Renal cortex interstitium (tissue), 11 donors: ENCODE measurements around the gene RAD23A. TPM values are rescaled to one million over a fixed set of nuclear protein-coding genes. Genes with fewer than 3 reads are reported as not detected.

ENCODE experiments used
- DNase-seq, 11 donors: peaks; one replicate each; pipeline ENCODE4 v3.0.0-alpha.2; 2013; ENCODE audit warnings: low read depth in 9 of 11, low spot score in 4 of 11; ENCODE audit errors: extremely low read depth in 1 of 11
- polyA plus RNA-seq, 3 donors: library from polyadenylated mRNA; unstranded; fragments of 120-200 nt; gene quantifications; one replicate each; pipeline ENCODE4 v1.2.1, GENCODE V29; 2013; ENCODE audit not compliant: insufficient read length in 3 of 3

RAD23A gene
- polyA plus RNA-seq, 3 donors = 63.4 to 87.5 (median 85.0) TPM

- DNase-seq = no peak
Observed at GRCh38 chr19:12930002-12930645, 15.5 kb upstream of the RAD23A start.

- DNase-seq = no peak
Observed at GRCh38 chr19:12932392-12933286, 13.0 kb upstream of the RAD23A start.

- DNase-seq = peak in 10 of 11 donors; percentile 77 to 91 (median 86)
Observed at GRCh38 chr19:12933287-12934072, 12.2 kb upstream of the RAD23A start, which contains the start of gene FARSA. Gene FARSA, minus strand, starts transcription at chr19:12933711. Its CDS starts 15 bp downstream, at chr19:12933696.

GRCh38 chr19:12935071-12935470, 10.6 kb upstream of the RAD23A start:
- DNase-seq = no peak

GRCh38 chr19:12936582-12936981, 9.1 kb upstream of the RAD23A start:
- no peak for DNase-seq

GRCh38 chr19:12937093-12937926, 8.4 kb upstream of the RAD23A start:
- no peak for DNase-seq

GRCh38 chr19:12937927-12938778, 7.5 kb upstream of the RAD23A start, which contains the start of gene CALR:
Gene CALR, plus strand, starts transcription at chr19:12938609. Its CDS starts 71 bp downstream, at chr19:12938680.
- DNase-seq = peak; percentile 97 to 100 (median 99)

GRCh38 chr19:12938779-12939601, 6.7 kb upstream of the RAD23A start:
- no peak for DNase-seq

- DNase-seq = no peak
Observed at GRCh38 chr19:12939975-12940423, 5.7 kb upstream of the RAD23A start.

- no peak for DNase-seq
Observed at GRCh38 chr19:12940897-12941296, 4.8 kb upstream of the RAD23A start.

GRCh38 chr19:12943437-12944044, 2.1 kb upstream of the RAD23A start:
- DNase-seq = no peak

- no peak for DNase-seq
Observed at GRCh38 chr19:12944104-12944674, 1.5 kb upstream of the RAD23A start.

- DNase-seq = peak in 2 of 11 donors; percentile 48 to 65
Observed at GRCh38 chr19:12946092-12946721, 545 bp downstream of the RAD23A start.

GRCh38 chr19:12946731-12947496, 1.3 kb downstream of the RAD23A start:
- no peak for DNase-seq
